Raji (cell line): ENCODE results near the gene ZNF804A.

Source experiments
- POLR2A ChIP-seq: IDR thresholded peaks from 2 replicates; pipeline ENCODE4 v1.6.1; 2011; ENCODE audit warnings: low read depth, low read length, control low read depth; ENCODE audit not compliant: insufficient read depth

The ZNF804A gene

GRCh38 chr2:184834699-184835397 lies 236.5 kb downstream of the ZNF804A start:
- no peak for TF ChIP-seq POLR2A

- TF ChIP-seq POLR2A = no peak
Observed at GRCh38 chr2:184835398-184835715, 237.0 kb downstream of the ZNF804A start.

GRCh38 chr2:184847331-184847730 lies 249.0 kb downstream of the ZNF804A start:
- no peak for TF ChIP-seq POLR2A

GRCh38 chr2:184849516-184849915 lies 251.2 kb downstream of the ZNF804A start:
- no peak for TF ChIP-seq POLR2A

GRCh38 chr2:184851576-184851975 lies 253.2 kb downstream of the ZNF804A start:
- no peak for TF ChIP-seq POLR2A

- no peak for TF ChIP-seq POLR2A
Observed at GRCh38 chr2:184859187-184859586, 260.9 kb downstream of the ZNF804A start.

GRCh38 chr2:184860744-184861143 lies 262.4 kb downstream of the ZNF804A start:
- no peak for TF ChIP-seq POLR2A

GRCh38 chr2:184875212-184875611 lies 276.9 kb downstream of the ZNF804A start:
- TF ChIP-seq POLR2A = no peak

GRCh38 chr2:184875911-184876310 lies 277.6 kb downstream of the ZNF804A start:
- no peak for TF ChIP-seq POLR2A

- TF ChIP-seq POLR2A = no peak
Observed at GRCh38 chr2:184877909-184878308, 279.6 kb downstream of the ZNF804A start.

- no peak for TF ChIP-seq POLR2A
Observed at GRCh38 chr2:184879671-184880070, 281.3 kb downstream of the ZNF804A start.

GRCh38 chr2:184890311-184890710 lies 292.0 kb downstream of the ZNF804A start:
- TF ChIP-seq POLR2A = no peak

GRCh38 chr2:184904991-184905390 lies 306.7 kb downstream of the ZNF804A start:
- no peak for TF ChIP-seq POLR2A

GRCh38 chr2:184906160-184906559 lies 307.8 kb downstream of the ZNF804A start:
- TF ChIP-seq POLR2A = no peak

- no peak for TF ChIP-seq POLR2A
Observed at GRCh38 chr2:184906709-184907108, 308.4 kb downstream of the ZNF804A start.

GRCh38 chr2:184908966-184909365 lies 310.6 kb downstream of the ZNF804A start:
- TF ChIP-seq POLR2A = no peak

GRCh38 chr2:184920451-184920965 lies 322.2 kb downstream of the ZNF804A start:
- no peak for TF ChIP-seq POLR2A
